ENCODE data around the gene ORC2.

Gene ORC2

GRCh38 chr2:200860092-200860795 is 103.2 kb downstream of the ORC2 start:
- FAIRE-seq: no peak

Data from G401.6 (cell line).